Stimulated activated CD8-positive, alpha-beta memory T cell treated with anti-CD3 and anti-CD28 coated beads, Interleukin-12 subunit alpha, Interleukin-12 subunit beta, amount 100 ng/mL, for 24 hours (primary cell): ENCODE results near the gene PRX.
"Not testable (repeated sequence)": the region's sequence is repeated elsewhere in the genome, so short reads cannot be mapped to it uniquely, and the experiment has no call there.

Experiments
- DNase-seq: peaks from one replicate; pipeline ENCODE4 v3.0.0-alpha.2; 2020; ENCODE audit errors: extremely low read depth

PRX gene

GRCh38 chr19:40389404-40390083 lies 23.6 kb downstream of the PRX start:
- DNase-seq = no peak

GRCh38 chr19:40388481-40388880 lies 24.7 kb downstream of the PRX start:
- no peak for DNase-seq

- no peak for DNase-seq
These were observed 26.0 kb downstream of the PRX start for GRCh38 chr19:40387155-40387554.

- no peak for DNase-seq
These were observed 29.4 kb downstream of the PRX start for GRCh38 chr19:40383668-40384248.

GRCh38 chr19:40381321-40381720 lies 31.9 kb downstream of the PRX start:
- no peak for DNase-seq

- no peak for DNase-seq
These were observed 32.8 kb downstream of the PRX start for GRCh38 chr19:40380199-40381037.

GRCh38 chr19:40379446-40380198 lies 33.6 kb downstream of the PRX start:
- DNase-seq = no peak

- DNase-seq = no peak
These were observed 34.7 kb downstream of the PRX start for GRCh38 chr19:40378509-40378908.

- DNase-seq = no peak
These were observed 35.2 kb downstream of the PRX start for GRCh38 chr19:40377876-40378385.

GRCh38 chr19:40376286-40376862 lies 36.8 kb downstream of the PRX start:
- DNase-seq = no peak

- DNase-seq = no peak
These were observed 39.1 kb downstream of the PRX start for GRCh38 chr19:40374084-40374483.

- DNase-seq = no peak
These were observed 41.4 kb downstream of the PRX start for GRCh38 chr19:40371802-40372122.

- DNase-seq = no peak
These were observed 42.0 kb downstream of the PRX start for GRCh38 chr19:40370997-40371801.

GRCh38 chr19:40370253-40370652 lies 42.9 kb downstream of the PRX start:
- DNase-seq = not testable (repeated sequence)

- DNase-seq = no peak
These were observed 43.4 kb downstream of the PRX start for GRCh38 chr19:40369797-40370196.

- no peak for DNase-seq
These were observed 45.4 kb downstream of the PRX start for GRCh38 chr19:40367577-40368434.

- DNase-seq = no peak
These were observed 46.2 kb downstream of the PRX start for GRCh38 chr19:40366697-40367561.

GRCh38 chr19:40365613-40366401 lies 47.4 kb downstream of the PRX start:
- DNase-seq = peak; percentile 10
